A549 treated with DMSO at 1 μM for 4 hours (cell line): ENCODE data around the gene ZNF722. TPM values are rescaled to one million over a fixed set of nuclear protein-coding genes. Genes with fewer than 3 reads are reported as not detected.

Source experiments
- total RNA-seq: library from RNA; stranded (reverse); fragments of 200-300 nt; extraction: Qiagen RNA extraction; gene quantifications from 5 replicates; pipeline ENCODE4 v1.2.3, GENCODE V29; 2022; ENCODE audit warnings: low read depth

Gene ZNF722
- total RNA-seq = not detected in 5 replicates

DNA sequence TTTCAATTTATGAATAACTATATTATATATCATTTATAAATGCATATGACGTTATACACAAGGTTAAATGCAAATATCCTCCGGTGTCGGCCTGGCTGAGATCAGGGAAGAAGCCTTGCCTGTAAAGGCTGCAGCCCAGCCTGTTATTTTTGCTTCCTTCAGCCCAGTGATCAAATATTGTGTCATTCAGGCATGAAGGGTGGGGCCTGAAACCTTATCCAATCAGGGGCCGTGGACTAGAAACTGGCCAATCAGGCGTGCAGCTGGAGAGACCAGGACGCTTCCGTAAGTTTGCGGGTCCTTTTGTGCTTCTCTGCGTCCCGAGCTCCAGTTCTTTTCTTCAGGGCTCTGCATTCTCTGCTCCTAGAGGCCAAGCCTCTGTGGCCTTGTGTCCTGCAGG lies at the start of gene ZNF722:
ZNF722 (plus strand) TSS at position 301 of the 400 bp plus-strand sequence. CDS start 113 bp downstream, outside the sequence.

DNA sequence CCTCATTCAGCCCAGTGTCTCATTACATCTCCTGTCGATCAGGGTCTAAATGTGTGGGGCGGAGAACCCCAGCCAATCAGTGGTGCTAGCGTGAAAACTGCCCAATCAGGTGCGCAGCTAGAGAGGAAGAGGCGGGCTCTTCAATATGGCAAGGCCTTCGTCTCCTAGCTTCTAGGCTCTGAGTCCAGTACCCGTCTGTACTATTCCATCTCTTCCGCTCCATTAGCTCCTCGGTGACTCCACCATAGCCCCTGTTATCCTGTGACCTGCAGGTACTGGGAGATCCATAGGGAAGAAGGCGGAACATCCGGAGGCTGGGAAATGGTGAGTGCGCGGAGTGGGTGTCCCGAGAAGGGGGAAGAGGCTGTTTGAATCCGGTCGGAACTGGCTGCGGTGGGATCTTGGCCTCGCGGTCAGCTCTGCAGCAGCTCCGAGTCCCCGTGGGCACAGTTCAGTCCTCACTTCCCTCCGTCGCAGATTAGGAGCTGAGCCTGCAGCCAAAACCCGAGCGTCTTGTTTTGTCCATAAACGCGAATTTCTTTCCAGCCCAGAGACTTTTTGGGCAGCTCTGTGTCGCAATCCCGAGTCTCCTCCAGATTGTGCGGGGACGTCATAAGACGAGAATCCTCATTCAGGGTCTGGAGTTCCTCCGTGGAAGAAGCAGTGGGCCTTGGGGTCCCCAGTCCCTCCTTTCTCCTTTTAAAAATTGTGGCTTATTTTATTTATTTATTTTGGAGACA lies 46.8 kb downstream of the ZNF722 start, which contains the start of gene ZNF727:
ZNF727 (plus strand) TSS at position 134 of the 740 bp plus-strand sequence; CDS start at position 322, 188 bp downstream.

Other genes starting within 250 kb of the ZNF722 start
- not detected in 5 replicates for gene ZNF727, start 46.6 kb downstream of the ZNF722 start, total RNA-seq
- gene ZNF735, start 208.4 kb downstream of the ZNF722 start, total RNA-seq = not detected in 5 replicates
- not detected in 5 replicates for gene ZNF679, start 229.6 kb downstream of the ZNF722 start, total RNA-seq